Measurements from ENCODE around the gene MUC5B. TPM values are rescaled to one million over a fixed set of nuclear protein-coding genes. Genes with fewer than 3 reads are reported as not detected.

MUC5B gene
- total RNA-seq, 1 donor from 2014 or later, result 0.25 TPM

DNA sequence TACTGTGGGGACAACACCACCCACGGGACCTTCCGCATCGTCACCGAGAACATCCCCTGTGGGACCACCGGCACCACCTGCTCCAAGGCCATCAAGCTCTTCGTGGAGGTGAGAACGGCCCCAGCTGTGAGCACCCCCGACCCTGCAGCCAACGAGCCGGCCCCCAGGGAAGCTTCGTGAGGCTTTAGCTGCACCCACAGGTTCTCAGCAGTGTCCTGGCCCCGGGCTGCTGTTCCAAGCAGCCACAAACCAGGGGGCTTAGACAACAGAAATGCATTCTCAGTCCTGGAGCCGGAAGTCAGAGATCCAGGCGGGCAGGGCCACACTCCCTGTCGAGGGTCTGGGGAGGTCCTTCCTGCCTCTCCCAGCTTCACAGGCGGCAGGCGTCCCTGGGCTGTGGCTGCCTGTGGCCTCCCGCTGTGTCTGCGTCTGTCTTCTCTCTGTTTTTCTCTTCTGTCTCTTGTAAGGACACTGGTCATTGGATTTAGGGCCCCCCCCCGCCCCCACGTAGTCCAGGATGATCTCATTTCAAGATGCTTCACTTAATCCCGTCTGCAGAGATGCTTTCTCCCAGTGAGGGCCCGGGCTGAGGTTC is 12.5 kb downstream of the MUC5B start:
- H3K4me1 ChIP-seq, result no peaks in the 10 kb centered on the region
- no peaks in the 10 kb centered on the region for H3K36me3 ChIP-seq
- TF ChIP-seq POLR2AphosphoS5 (IDR thresholded peaks at IDR 0.05; ENCODE audit: insufficient read depth in 1 of 2, low read depth in 1 of 2) (no peak), POLR2A (IDR thresholded peaks at IDR 0.05) (no peak)
- TF ChIP-seq, protein P1, sequence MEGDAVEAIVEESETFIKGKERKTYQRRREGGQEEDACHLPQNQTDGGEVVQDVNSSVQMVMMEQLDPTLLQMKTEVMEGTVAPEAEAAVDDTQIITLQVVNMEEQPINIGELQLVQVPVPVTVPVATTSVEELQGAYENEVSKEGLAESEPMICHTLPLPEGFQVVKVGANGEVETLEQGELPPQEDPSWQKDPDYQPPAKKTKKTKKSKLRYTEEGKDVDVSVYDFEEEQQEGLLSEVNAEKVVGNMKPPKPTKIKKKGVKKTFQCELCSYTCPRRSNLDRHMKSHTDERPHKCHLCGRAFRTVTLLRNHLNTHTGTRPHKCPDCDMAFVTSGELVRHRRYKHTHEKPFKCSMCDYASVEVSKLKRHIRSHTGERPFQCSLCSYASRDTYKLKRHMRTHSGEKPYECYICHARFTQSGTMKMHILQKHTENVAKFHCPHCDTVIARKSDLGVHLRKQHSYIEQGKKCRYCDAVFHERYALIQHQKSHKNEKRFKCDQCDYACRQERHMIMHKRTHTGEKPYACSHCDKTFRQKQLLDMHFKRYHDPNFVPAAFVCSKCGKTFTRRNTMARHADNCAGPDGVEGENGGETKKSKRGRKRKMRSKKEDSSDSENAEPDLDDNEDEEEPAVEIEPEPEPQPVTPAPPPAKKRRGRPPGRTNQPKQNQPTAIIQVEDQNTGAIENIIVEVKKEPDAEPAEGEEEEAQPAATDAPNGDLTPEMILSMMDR (IDR thresholded peaks at IDR 0.05), result no peak
- intact Hi-C loops (cut with DNase I), result no loop called here
- no peak overlapping the region for H3K4me3 ChIP-seq
- DNase-seq (ENCODE audit: extremely low spot score in 2 of 2), result no peak
- no peaks in the 10 kb centered on the region for H3K9me3 ChIP-seq
- no peak overlapping the region for H3K27ac ChIP-seq
- no peaks in the 10 kb centered on the region for H3K27me3 ChIP-seq

DNA sequence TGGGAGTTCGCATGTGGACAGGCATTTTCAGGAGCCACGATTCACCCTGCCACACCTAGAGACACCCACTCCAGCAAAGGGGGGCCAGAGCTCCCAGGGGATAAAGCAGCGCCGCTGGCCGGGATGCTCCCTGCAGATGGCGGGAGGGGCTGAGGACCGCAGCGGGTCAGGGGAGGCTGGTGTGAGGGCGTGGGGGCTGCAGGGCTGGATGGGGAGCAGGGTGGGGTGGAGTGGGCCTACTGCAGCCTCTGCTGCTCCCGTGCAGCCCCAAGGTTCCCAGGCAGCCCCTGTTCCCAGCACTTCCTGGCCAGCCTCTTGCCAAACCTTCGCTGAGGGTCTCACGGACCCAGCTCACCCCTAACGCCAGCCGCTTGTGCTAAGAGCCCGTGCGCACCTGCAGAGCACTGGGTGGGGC is 13.0 kb downstream of the MUC5B start:
- intact Hi-C loops (cut with DNase I), result no loop called here
- no peak for DNase-seq (ENCODE audit: extremely low spot score in 2 of 2)
- Histone ChIP-seq H3K27ac (no peak overlapping the region), H3K9me3 (no peaks in the 10 kb centered on the region), H3K36me3 (no peaks in the 10 kb centered on the region), H3K4me3 (no peak overlapping the region), H3K27me3 (no peaks in the 10 kb centered on the region), H3K4me1 (no peaks in the 10 kb centered on the region)
- TF ChIP-seq, protein P1 (IDR thresholded peaks at IDR 0.05), result no peak
- TF ChIP-seq POLR2AphosphoS5 (IDR thresholded peaks at IDR 0.05; ENCODE audit: insufficient read depth in 1 of 2, low read depth in 1 of 2) (no peak), POLR2A (IDR thresholded peaks at IDR 0.05) (no peak)

DNA sequence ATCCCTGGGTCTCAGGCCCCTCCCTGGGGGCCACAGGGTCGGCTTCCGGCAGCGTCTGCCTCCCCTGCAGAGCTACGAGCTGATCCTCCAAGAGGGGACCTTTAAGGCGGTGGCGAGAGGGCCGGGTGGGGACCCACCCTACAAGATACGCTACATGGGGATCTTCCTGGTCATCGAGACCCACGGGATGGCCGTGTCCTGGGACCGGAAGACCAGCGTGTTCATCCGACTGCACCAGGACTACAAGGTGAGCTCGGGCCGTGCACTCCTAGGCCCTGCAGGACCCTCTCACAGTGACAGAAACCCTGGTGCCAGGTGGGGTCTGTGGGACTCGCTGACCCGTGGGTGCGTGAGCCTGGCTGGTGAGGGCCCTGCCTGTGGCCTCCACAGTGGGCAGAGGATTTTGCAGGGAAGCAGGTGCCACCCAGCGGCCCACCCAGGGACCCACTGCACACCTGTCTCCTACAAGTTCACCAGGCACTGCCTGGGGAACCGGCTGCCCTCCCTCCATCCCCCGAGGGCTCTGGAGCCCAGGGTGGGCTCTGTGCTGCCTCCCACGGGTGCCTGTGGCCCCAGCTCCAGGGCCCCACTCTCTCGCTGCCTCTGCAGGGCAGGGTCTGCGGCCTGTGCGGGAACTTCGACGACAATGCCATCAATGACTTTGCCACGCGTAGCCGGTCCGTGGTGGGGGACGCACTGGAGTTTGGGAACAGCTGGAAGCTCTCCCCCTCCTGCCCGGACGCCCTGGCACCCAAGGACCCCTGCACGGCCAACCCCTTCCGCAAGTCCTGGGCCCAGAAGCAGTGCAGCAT is 13.7 kb downstream of the MUC5B start:
- no peak for DNase-seq (ENCODE audit: extremely low spot score in 2 of 2)
- intact Hi-C loops (cut with DNase I), result no loop called here

DNA sequence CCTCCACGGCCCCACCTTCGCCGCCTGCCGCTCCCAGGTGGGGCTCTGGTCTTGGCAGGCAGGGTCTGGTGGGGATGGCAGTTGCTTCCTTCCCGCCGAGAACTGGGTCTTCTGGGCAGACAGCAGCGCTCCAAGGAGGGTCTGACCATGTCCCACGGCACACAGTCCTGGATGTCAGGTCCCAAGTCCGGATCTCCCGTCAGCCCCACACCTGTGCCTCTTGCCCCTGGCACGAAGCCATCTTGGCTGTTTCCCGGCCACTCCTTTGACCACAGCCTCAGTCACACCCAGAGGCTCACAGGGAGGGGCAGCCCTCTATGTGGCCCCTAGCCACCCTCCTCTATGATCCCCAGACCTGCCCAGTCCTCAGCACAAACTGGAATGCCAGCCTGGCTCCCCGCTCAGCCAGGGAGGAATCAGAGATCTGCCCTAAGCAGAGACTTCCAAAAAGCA is 14.3 kb downstream of the MUC5B start:
- Histone ChIP-seq H3K27me3 (no peaks in the 10 kb centered on the region), H3K4me1 (no peaks in the 10 kb centered on the region), H3K27ac (no peak overlapping the region), H3K4me3 (no peak overlapping the region), H3K36me3 (no peaks in the 10 kb centered on the region), H3K9me3 (no peaks in the 10 kb centered on the region)
- intact Hi-C loops (cut with DNase I), result no loop called here
- TF ChIP-seq POLR2A (IDR thresholded peaks at IDR 0.05) (no peak), POLR2AphosphoS5 (IDR thresholded peaks at IDR 0.05; ENCODE audit: insufficient read depth in 1 of 2, low read depth in 1 of 2) (no peak)
- TF ChIP-seq, protein P1 (IDR thresholded peaks at IDR 0.05), result no peak
- DNase-seq (ENCODE audit: extremely low spot score in 2 of 2), result no peak

More for the DNA sequence above, 13.7 kb downstream of the MUC5B start:
- no peak overlapping the region for H3K27ac ChIP-seq
- H3K4me1 ChIP-seq, result no peaks in the 10 kb centered on the region
- no peak overlapping the region for H3K4me3 ChIP-seq
- no peaks in the 10 kb centered on the region for H3K36me3 ChIP-seq
- H3K9me3 ChIP-seq, result no peaks in the 10 kb centered on the region
- no peaks in the 10 kb centered on the region for H3K27me3 ChIP-seq
- TF ChIP-seq, protein P1 (IDR thresholded peaks at IDR 0.05), result no peak

DNA sequence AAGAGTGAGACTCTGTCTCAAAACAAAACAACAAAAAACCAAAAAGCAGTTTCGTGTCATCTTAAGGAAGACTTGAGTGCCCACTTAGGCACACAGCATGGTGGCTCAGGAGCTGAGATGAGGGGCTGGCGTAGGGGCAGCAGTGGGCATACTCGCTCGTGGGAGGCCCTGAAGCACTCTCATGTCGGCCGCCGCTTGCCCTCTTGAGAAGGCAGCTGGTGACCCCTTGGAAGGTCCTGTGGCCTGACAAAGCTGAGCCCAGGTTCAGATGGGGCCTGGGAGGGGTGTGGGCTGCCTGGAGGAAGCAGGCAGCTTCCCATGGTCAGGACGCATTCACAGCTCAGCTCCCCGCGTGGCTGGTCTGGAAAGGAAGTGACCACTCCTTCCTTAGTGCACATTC is 15.0 kb downstream of the MUC5B start:
- Histone ChIP-seq H3K4me3 (no peak overlapping the region), H3K36me3 (no peaks in the 10 kb centered on the region), H3K27me3 (no peaks in the 10 kb centered on the region), H3K27ac (no peak overlapping the region), H3K9me3 (no peaks in the 10 kb centered on the region), H3K4me1 (no peaks in the 10 kb centered on the region)
- DNase-seq (ENCODE audit: extremely low spot score in 2 of 2), result no peak
- intact Hi-C loops (cut with DNase I), result no loop called here
- TF ChIP-seq, protein P1 (IDR thresholded peaks at IDR 0.05), result no peak
- TF ChIP-seq POLR2A (IDR thresholded peaks at IDR 0.05) (no peak), POLR2AphosphoS5 (IDR thresholded peaks at IDR 0.05; ENCODE audit: insufficient read depth in 1 of 2, low read depth in 1 of 2) (no peak)

Measured in vagina (tissue), 2 donors.